AG04449 (cell line): ENCODE measurements around the gene MAST4.

Source experiments
- CTCF ChIA-PET: fragments of 350-600 bp; formaldehyde crosslinking; extraction: SDS; loops from one replicate; lab custom pipeline; 2021; ENCODE audit warnings: antibody characterized with exemption; lab: Yijun Ruan, JAX
- POLR2A ChIA-PET: fragments of 400-600, 350-600 bp; formaldehyde crosslinking; extraction: SDS; loops from one replicate; lab custom pipeline; 2020; ENCODE audit warnings: antibody characterized with exemption, inconsistent platforms; lab: Yijun Ruan, JAX
- DNase-seq: peaks from one replicate; pipeline ENCODE4 v3.0.0-alpha.2; 2010; ENCODE audit warnings: low read depth, low spot score
- H3K4me3 ChIP-seq: 2 replicates; pipeline ENCODE4 v1.5.1; 2011; ENCODE audit warnings: low read depth, mild to moderate bottlenecking, control low read depth, low read length
- CTCF ChIP-seq: IDR thresholded peaks from one replicate; pipeline ENCODE4 v1.5.1; 2011; ENCODE audit warnings: mild to moderate bottlenecking, moderate library complexity, low read length, control low read depth, inconsistent platforms; ENCODE audit not compliant: insufficient read depth; ENCODE audit errors: missing control alignments

The MAST4 gene

GRCh38 chr5:67019065-67019845 lies 423.1 kb downstream of the MAST4 start:
- DNase-seq: no peak
- no peak for TF ChIP-seq CTCF
- no peak overlapping the region for H3K4me3 ChIP-seq
- ChIA-PET POLR2A (no interaction called here), CTCF (no interaction called here)

- no peak for DNase-seq
- CTCF ChIA-PET: no interaction called here
- POLR2A ChIA-PET: no interaction called here
- no peak overlapping the region for H3K4me3 ChIP-seq
- TF ChIP-seq CTCF: no peak
These were observed 424.0 kb downstream of the MAST4 start for GRCh38 chr5:67020096-67020615.

DNA sequence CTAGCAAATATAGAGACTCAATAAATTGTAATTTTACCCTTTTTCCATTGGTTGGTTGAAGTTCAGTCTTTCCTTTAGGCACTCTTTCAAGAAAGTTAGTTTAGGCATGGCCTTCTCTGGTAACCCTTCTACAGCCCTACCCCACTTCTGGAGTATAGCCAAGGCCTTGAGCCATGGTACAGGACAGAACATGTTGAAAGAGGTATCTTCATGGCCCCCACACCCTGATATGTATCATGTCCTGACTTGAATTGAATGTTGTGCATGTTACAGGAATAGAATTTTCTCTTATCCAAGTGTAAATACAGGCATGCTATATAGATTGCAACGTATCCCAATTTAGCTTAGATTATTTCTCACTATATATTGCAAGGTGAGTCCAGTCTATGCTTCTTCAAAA lies 424.8 kb downstream of the MAST4 start:
- ChIA-PET POLR2A (no interaction called here), CTCF (no interaction called here)
- H3K4me3 ChIP-seq: no peak overlapping the region
- DNase-seq: no peak
- no peak for TF ChIP-seq CTCF

DNA sequence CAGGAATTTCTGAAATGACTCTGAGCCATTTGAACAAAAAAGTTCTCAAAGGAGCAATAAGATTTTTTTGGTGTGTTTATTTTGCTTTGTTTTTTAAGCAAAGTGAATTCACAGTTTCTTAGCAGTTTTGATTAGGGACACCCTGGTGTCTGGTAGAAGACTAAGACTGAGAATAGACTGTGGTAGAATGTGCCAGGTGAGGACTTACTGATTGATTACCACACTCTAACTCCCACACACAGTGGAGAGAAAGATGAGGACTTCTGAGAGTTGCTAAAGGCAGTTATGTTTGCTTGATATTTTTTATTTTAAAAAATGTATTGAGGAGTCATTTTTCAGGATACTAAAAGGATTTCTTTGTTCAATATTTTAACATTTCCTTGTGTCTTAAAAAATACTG lies 425.3 kb downstream of the MAST4 start:
- ChIA-PET CTCF (no interaction called here), POLR2A (no interaction called here)
- no peak overlapping the region for H3K4me3 ChIP-seq
- no peak for TF ChIP-seq CTCF
- DNase-seq: no peak

- no peak overlapping the region for H3K4me3 ChIP-seq
- POLR2A ChIA-PET: no interaction called here
- no peak for TF ChIP-seq CTCF
- DNase-seq: no peak
- CTCF ChIA-PET: no interaction called here
These were observed 425.8 kb downstream of the MAST4 start for GRCh38 chr5:67021962-67022361.

- CTCF ChIA-PET: no interaction called here
These were observed 429.3 kb downstream of the MAST4 start for GRCh38 chr5:67025457-67025856.

More at GRCh38 chr5:67025457-67025856, 429.3 kb downstream of the MAST4 start:
- no peak for TF ChIP-seq CTCF
- no peak for DNase-seq
- no peak overlapping the region for H3K4me3 ChIP-seq
- POLR2A ChIA-PET: no interaction called here
